ENCODE results near the gene CORIN. TPM values are rescaled to one million over a fixed set of nuclear protein-coding genes. Genes with fewer than 3 reads are reported as not detected.

CORIN gene
- total and polyA plus RNA-seq, 11 donors: 5.6 to 130 (median 40.1) TPM

- intact Hi-C loops (cut with DNase I): loop anchor here in 1 of 10 donors (5.0 kb wide), 1 partner anchor 34 kb away; no protein-coding TSS in a partner anchor
- TF ChIP-seq POLR2A (IDR thresholded peaks at IDR 0.05): no peak
- TF ChIP-seq, protein P1, sequence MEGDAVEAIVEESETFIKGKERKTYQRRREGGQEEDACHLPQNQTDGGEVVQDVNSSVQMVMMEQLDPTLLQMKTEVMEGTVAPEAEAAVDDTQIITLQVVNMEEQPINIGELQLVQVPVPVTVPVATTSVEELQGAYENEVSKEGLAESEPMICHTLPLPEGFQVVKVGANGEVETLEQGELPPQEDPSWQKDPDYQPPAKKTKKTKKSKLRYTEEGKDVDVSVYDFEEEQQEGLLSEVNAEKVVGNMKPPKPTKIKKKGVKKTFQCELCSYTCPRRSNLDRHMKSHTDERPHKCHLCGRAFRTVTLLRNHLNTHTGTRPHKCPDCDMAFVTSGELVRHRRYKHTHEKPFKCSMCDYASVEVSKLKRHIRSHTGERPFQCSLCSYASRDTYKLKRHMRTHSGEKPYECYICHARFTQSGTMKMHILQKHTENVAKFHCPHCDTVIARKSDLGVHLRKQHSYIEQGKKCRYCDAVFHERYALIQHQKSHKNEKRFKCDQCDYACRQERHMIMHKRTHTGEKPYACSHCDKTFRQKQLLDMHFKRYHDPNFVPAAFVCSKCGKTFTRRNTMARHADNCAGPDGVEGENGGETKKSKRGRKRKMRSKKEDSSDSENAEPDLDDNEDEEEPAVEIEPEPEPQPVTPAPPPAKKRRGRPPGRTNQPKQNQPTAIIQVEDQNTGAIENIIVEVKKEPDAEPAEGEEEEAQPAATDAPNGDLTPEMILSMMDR (IDR thresholded peaks at IDR 0.05): no peak
- DNase-seq (no peak), ATAC-seq (no peak)
- no peak overlapping the region for H3K4me3 ChIP-seq
- no peak overlapping the region for H3K27ac ChIP-seq
- H3K36me3 ChIP-seq: no peaks in the 10 kb centered on the region
- no peaks in the 10 kb centered on the region for H3K9me3 ChIP-seq
- peaks cover 0 to 20% (median 0%) of the 10 kb centered on the region in 12 donors for H3K4me1 ChIP-seq
- 54 to 65% (median 58%) methylated on average over 2 of the region's 2 CpGs for WGBS, 4 donors
- H3K27me3 ChIP-seq: no peaks in the 10 kb centered on the region
Observed at GRCh38 chr4:47788126-47788525, 49.7 kb downstream of the CORIN start.

GRCh38 chr4:47786958-47787370 is 50.9 kb downstream of the CORIN start:
- intact Hi-C loops (cut with DNase I): loop anchor here in 1 of 10 donors (5.0 kb wide), 1 partner anchor 35 kb away; no protein-coding TSS in a partner anchor
- TF ChIP-seq, protein P1 (IDR thresholded peaks at IDR 0.05): no peak
- no peak for TF ChIP-seq POLR2A (IDR thresholded peaks at IDR 0.05)
- WGBS, 4 donors: 87 to 95% (median 88%) methylated on average over 4 of the region's 4 CpGs
- ATAC-seq (no peak), DNase-seq (no peak)
- Histone ChIP-seq H3K9me3 (no peaks in the 10 kb centered on the region), H3K4me1 (peaks cover 0 to 20% (median 0%) of the 10 kb centered on the region in 12 donors), H3K27me3 (no peaks in the 10 kb centered on the region), H3K27ac (peak overlapping the region in 1 of 12 donors; percentile 33), H3K36me3 (no peaks in the 10 kb centered on the region), H3K4me3 (no peak overlapping the region)

- Histone ChIP-seq H3K4me1 (peaks cover 0 to 20% (median 0%) of the 10 kb centered on the region in 12 donors), H3K4me3 (no peak overlapping the region), H3K9me3 (peaks cover 0 to 9% (median 0%) of the 10 kb centered on the region in 12 donors), H3K27ac (peak overlapping the region in 7 of 12 donors; percentile 31 to 59 (median 47)), H3K36me3 (no peaks in the 10 kb centered on the region), H3K27me3 (no peaks in the 10 kb centered on the region)
- no peak for TF ChIP-seq POLR2A (IDR thresholded peaks at IDR 0.05)
- TF ChIP-seq, protein P1 (IDR thresholded peaks at IDR 0.05): no peak
- intact Hi-C loops (cut with DNase I): loop anchor here in 2 of 10 donors (2.0 to 5.0 kb wide), 3 partner anchors 37 to 48 kb away; no protein-coding TSS in a partner anchor
- WGBS, 4 donors: 20 to 37% (median 25%) methylated on average over 3 of the region's 3 CpGs
- DNase-seq (peak in 2 of 5 donors; percentile 34 to 35), ATAC-seq (peak; percentile 32 to 80 (median 59))
Observed at GRCh38 chr4:47785153-47785552, 52.7 kb downstream of the CORIN start.

- H3K36me3 ChIP-seq: no peaks in the 10 kb centered on the region
- ATAC-seq (no peak), DNase-seq (no peak)
- intact Hi-C loops (cut with DNase I): loop anchor here in 2 of 10 donors (2.0 kb wide), 2 partner anchors 45 to 49 kb away; no protein-coding TSS in a partner anchor
- H3K4me3 ChIP-seq: no peak overlapping the region
- peak overlapping the region in 3 of 12 donors; percentile 52 to 59 (median 56) for H3K27ac ChIP-seq
- no peak for TF ChIP-seq POLR2A (IDR thresholded peaks at IDR 0.05)
- TF ChIP-seq, protein P1 (IDR thresholded peaks at IDR 0.05): no peak
- peaks cover 0 to 9% (median 0%) of the 10 kb centered on the region in 12 donors for H3K9me3 ChIP-seq
- peaks cover 0 to 20% (median 0%) of the 10 kb centered on the region in 12 donors for H3K4me1 ChIP-seq
- H3K27me3 ChIP-seq: no peaks in the 10 kb centered on the region
Observed at GRCh38 chr4:47784222-47784621, 53.6 kb downstream of the CORIN start.
